NCI-H1417 treated with DMSO at 0.1 percent for 48 hours (cell line): ENCODE results near the gene HOOK2.

Source experiments
- DNase-seq: peaks from one replicate; lab custom pipeline; 2025; lab: John Stamatoyannopoulos, UW

The HOOK2 gene

DNA sequence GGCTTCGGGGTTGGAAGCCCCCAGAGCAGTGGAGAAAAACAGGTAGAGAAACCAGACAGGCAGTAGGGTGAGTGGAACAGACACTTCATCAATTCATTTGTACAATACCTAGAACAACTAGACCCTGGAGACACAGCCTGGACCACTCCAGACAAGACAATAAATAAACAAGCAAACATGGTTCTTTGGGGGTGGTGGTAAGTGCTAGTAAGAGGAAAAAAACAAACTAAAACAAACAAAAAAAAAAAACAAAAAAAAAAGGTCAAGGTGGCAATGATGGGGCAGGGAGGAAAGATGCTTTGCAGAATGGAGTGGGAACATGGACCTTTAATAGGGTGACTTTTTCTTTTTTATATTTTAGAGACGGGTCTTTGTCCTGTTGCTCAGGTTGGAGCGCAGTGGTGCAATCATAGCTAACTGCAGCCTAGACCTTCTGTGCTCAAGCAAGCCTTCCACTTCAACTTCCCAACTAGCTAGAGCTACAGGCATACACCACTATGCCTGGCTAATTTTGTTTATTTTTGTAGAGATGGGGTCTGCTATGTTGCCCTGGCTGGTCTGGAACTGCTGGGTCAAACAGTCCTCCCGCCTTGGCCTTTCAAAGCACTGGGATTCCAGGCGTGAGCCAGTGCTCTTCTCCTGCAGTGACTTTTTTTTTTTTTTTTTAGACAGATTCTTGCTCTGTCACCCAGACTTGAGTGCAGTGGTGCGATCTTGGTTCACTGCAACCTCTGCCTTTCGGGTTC is 19.0 kb upstream of the HOOK2 start:
- no peak for DNase-seq

DNA sequence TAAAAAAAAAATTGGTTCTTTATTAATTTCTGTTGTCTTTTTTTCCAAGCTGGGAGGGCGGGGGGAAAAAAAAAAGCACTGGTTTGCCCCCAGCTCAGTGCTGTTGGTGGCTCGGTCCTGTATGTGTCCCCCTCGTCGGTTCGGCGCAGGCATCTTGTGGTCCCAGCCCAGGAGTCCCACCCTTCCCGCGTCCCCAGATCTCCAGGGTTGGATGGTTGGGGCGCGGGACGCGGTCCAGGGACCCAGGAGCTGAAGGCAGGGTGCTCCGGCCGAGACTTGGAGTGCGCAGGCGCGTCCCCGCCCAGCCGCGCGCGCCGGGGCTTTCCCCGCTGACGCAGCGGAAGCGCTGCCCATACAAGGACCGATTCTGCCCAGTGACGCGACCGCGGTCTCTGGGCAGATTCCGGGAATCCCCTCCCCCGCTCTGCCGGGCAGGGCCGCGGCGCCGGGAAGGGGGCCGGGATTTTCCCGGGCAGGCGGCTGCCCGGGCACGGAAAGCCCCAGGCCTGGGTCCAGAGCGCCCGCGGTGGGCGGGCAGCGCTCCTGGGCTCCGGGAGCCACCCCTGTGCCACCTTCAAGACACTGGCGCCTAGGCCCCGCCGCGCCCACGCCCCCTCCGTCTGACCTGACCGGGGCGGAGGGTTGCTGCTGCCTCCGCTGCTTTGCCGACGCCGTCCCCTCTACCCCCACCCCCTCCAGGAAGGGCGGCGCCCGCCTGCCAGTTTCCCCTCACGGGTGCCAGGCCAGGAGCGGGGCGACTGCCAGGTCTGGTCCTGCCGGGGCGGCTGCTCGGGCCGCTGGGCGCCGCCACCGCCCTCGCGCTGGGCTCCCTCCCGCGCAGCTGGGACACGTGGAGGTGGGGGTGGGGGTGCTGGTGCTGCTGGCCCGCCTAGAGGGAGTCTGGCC is 18.2 kb upstream of the HOOK2 start:
- DNase-seq: peak; percentile 58

DNA sequence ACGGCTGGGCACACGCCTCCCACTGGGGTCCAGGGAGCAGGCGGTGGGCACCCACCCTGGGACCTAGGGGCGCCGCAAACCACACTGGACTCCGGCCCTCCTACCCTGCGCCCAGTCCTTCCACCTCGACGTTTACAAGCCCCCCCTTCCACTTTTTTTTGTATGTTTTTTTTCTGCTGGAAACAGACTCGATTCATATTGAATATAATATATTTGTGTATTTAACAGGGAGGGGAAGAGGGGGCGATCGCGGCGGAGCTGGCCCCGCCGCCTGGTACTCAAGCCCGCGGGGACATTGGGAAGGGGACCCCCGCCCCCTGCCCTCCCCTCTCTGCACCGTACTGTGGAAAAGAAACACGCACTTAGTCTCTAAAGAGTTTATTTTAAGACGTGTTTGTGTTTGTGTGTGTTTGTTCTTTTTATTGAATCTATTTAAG is 17.5 kb upstream of the HOOK2 start:
- no peak for DNase-seq

DNA sequence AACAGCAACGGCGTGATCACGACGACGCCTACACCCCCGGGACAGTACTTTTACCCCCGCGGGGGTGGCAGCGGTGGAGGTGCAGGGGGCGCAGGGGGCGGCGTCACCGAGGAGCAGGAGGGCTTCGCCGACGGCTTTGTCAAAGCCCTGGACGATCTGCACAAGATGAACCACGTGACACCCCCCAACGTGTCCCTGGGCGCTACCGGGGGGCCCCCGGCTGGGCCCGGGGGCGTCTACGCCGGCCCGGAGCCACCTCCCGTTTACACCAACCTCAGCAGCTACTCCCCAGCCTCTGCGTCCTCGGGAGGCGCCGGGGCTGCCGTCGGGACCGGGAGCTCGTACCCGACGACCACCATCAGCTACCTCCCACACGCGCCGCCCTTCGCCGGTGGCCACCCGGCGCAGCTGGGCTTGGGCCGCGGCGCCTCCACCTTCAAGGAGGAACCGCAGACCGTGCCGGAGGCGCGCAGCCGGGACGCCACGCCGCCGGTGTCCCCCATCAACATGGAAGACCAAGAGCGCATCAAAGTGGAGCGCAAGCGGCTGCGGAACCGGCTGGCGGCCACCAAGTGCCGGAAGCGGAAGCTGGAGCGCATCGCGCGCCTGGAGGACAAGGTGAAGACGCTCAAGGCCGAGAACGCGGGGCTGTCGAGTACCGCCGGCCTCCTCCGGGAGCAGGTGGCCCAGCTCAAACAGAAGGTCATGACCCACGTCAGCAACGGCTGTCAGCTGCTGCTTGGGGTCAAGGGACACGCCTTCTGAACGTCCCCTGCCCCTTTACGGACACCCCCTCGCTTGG is 16.9 kb upstream of the HOOK2 start:
- no peak for DNase-seq

GRCh38 chr19:12791345-12792050 is 16.1 kb upstream of the HOOK2 start, which contains the start of gene JUNB:
Gene JUNB, plus strand, starts transcription at chr19:12791486. Its CDS starts 286 bp downstream, at chr19:12791772.
- DNase-seq: peak; percentile 73

DNA sequence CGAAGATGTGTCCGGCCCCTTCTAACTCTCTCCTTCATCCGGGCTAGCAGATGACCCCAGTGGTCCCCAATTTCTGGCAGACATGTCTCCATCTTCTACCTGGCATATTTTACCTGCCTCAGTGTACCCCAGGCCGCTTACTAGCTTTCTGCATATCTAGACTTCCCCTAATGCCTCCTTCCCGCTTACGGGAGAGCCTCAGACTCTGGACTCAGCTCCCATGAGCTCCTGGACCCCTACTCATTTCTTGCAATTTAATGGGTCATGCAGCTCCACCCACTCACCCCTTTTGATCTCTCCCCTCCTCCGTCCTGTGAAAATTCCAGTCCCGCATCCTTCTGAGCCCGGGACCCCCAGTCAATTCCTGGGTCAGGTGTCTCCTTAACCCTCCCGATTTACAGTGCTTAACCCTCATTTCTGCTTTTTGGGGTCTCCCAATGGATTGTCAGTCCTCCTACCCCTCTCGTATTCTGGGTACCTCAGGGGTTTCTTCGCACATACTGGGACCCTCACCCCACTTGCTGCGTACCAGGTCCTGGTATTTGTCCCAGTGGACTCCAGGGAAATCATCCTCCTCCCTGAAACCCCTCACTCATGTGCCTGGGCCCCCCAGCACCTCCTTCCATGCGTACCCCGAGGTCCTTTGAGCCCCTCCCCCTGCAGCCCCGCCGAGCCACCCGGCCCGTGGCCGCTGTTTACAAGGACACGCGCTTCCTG is 15.4 kb upstream of the HOOK2 start:
- no peak for DNase-seq

GRCh38 chr19:12789904-12790619 is 14.7 kb upstream of the HOOK2 start:
- DNase-seq: peak; percentile 63

DNA sequence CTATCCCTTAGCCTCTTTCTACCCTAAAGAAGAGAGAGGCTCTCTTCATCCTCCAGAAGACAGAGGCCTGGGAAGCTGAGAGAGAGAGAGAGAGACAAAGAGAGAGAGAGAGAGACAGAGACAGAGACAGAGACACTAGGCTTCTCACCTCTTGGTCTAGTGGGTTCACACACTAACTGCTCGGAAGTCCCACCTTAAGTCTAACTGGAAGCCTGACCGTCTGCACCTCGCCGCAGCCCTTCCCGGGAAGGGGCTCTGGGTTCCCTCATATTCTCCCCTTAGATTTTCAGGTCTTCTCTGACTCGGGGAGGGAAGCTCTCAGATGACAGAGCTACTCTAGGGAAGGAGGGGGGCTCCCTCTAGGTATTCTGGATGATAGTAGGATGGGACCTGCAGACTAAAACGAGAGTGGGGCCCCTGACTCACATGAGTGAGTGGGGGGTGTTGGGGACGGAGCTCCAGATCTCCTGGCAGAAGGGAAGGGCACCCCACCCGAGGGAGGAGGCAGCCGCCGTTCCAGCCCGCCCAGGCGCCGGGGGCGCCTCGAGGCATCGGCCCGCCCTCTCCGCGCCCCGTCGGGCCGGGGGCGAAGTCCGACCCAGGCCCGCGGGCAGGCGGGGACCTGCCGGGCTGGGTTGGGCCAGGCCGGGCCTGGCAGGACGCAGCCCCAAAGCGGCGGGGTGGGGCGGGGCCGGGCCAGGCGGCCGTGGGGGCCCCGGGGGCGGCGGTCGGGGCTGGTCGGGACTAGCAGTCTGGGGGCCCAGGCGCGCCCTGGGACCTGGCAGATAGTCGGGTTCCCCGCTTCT is 13.9 kb upstream of the HOOK2 start:
- no peak for DNase-seq

GRCh38 chr19:12788682-12789097 is 13.3 kb upstream of the HOOK2 start:
- DNase-seq: peak; percentile 35

DNA sequence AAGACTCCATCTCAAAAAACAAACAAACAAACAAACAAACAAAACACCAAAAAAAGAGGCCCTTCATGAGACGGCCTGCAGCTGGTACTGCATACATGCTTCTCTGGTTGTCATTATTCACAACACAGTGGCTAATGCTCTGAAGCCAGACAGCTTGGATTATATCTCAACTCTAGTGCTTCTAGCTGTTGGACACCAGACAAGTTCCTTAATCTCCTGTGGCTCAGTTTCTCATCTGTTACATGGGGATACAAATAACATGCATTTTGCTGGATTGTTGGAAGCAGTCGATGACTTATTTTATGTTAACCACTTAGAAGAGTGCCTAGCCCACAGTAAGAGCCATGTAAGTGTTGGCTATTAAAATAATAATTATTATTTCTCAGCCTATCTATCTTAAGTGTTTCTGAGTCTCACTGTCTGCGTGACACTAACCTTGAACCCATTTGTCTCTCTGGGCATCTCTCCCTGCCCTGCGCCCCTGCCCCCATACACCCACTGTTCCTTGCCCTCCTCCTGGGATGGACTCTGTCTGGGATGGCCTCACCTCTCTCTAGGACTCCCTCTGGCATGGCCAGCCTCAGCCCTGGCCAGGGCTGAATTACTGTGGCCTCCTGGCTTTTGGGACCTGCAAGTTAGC is 12.8 kb upstream of the HOOK2 start:
- DNase-seq: no peak

DNA sequence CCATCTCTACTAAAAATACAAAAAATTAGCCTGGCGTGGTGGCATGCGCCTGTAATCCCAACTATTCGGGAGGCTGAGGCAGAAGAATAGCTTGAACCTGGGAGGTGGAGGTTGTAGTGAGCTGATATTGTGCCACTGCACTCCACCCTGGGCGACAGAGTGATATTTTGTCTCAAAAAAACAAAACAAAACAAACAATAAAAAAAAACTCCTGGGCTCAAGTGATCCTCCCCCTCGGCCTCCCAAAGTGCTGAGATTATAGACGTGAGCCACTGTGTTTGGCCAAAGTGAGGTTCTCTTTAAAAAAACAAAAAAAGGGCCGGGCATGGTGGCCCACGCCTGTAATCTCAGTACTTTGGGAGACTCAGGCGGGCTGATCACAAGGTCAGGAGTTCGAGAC is 12.1 kb upstream of the HOOK2 start:
- DNase-seq: no peak

- DNase-seq: no peak
These were observed 11.6 kb upstream of the HOOK2 start for GRCh38 chr19:12786952-12787351.

DNA sequence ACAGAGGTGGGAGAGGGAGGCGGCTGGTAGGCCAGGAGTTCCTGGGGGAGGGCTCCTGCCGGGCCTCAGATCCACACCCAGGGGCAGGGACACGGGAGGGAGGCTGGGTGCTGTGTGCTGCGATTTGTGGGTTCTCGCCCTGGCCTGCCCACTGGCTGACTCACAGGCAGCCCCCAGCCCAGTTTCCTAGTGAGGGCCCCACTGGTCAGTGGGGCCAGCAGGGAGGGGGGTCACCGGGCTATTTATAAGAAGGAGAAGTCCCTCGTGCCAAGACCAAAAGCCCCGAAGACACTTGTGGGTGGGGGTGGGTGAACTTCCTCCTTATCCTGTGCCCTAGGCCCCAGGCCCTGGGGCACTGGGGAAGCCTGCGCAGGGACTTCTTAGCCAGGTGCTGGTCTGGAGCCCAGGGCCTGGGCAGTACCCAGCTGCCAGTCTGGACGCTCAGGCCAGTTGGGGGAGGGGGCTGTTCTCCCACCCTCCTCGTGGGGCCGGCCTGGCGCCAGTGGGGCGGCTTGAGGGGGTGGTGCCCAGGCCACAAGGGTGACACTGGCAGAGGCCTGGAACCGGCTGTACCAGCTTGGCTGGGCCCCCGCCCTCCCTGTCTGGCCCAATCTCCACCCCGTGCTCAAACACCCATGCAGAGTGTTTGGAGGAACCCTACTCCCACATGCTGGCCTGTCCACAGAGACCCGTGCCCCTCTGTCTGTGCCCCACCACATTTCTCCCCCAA is 11.0 kb upstream of the HOOK2 start:
- DNase-seq: no peak

DNA sequence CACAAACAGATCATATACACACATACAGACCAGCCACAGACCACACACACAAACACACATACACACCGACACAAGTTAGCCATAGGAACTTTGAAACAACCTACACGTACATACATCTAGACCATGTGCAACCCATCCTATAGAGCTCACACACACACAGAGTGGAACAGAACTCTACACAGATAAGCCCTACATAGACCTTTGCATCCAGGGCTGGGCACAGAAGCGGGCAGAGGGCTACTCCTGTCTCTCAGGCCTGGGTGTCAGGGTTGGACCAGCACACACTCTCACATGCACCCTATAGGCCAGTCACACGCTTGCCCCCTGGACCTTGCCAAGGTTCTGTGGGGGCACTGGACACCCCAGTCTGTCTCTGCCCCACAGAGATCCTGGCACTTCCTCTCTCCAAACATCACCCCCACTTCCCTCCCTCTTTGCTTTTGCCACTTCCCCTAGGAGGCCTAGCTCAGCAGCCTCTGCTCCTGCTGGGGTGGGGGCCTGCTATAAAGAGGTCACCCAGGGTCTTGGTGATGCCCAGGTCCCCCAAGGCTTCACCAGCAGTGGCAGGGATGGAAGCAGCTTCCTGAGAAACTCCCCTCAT is 10.2 kb upstream of the HOOK2 start:
- no peak for DNase-seq

DNA sequence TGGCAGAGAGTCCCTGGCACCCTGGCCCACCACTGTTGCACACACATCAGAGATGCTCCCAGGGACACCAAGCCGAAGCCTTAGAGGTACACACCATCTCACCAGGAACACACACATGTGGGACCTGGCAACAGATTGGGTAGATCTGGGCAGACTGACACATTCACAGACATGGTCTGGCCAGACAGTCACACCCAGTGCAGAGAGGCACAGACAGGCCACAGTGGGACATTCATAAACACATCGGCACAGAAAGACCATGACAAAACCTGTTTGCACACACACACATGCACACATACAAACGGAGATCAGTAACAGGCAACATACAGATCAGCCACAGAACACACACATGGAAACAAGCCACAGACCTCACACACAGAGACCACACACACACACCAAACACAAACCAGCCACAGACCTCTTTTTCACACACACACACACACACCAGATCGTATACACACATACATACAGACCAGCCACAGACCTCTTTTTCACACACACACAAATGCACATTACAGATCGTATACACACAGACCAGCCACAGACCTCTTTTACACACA is 9.6 kb upstream of the HOOK2 start:
- DNase-seq: no peak

GRCh38 chr19:12784394-12784870 is 9.1 kb upstream of the HOOK2 start:
- DNase-seq: no peak

- no peak for DNase-seq
These were observed 8.6 kb upstream of the HOOK2 start for GRCh38 chr19:12783849-12784393.
